ENCODE data around the gene SPRN.

Gene SPRN

DNA sequence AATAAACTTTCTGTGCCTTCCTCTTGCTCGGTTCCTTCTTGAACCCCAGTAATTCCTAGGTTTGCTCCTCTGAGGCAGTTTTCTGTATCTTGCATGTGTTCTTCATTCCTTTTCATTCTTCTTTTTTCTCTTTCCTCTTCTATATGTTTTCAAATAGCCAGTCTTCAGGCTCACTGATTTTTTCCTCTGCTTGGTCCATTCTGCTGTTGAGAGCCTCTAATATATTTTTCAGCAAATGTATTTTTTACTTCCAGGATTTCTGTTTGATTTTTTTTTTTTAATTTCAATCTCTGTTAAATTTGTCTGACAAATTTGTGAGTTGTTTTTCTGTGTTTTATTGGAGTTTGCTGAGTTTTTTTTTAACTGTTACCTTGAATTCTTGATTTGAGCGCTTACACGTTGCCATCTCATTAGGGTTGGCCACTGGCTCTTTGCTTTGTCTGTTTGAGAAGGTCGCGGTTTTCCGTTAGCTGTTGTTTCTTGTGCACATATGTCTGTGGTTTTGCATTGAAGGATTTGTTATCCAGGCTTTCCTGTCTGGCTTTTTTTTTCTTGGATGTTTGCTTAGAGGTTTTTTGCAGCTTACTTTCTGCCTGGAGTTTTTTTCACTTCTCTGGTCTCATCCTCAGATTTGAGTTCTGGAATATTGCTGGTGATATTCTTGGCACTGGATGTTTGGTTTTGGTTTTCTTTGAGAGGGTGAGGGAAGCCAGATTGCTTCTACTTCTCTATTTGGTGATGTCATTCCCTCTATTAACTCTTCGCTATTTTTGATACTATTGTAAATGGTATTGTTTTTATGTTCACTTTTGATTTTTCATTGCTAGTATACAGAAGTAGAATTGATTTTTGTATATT, 12.7 kb downstream of the SPRN start:
- in situ Hi-C loops (cut with MboI; ENCODE audit: low sequenced_read_pairs), result no loop called here

DNA sequence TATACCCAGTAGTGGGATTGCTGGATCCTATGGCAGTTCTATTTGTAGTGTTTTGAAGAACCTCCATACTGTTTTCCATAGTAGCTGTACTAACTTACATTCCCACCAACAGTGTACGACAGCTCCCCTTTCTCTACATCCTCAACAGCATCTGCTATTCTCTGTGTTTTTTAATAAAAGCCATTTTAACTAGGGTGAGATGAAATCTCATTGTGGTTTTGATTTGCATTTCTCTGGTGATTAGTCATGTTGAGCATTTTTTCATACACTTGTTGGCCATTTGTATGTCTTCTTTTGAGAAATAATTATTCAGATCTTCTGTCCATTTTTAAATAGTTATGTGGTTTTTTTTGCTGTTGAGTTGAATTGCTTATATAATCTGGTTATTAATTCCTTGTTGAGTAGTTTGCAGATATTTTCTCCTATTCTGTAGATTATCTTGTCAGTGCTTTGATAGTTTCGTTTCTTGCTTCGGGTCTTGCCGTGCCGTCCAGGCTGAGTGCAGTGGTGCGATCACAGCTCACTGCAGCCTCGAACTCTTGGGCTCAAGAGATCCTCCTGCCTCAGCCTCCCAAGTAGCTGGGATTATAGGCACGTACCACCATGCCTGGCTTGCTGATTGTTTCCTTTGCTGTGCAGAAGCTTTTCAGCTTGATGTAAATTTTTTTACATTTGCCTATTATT, 18.4 kb downstream of the SPRN start:
- in situ Hi-C loops (cut with MboI; ENCODE audit: low sequenced_read_pairs), result no loop called here

DNA sequence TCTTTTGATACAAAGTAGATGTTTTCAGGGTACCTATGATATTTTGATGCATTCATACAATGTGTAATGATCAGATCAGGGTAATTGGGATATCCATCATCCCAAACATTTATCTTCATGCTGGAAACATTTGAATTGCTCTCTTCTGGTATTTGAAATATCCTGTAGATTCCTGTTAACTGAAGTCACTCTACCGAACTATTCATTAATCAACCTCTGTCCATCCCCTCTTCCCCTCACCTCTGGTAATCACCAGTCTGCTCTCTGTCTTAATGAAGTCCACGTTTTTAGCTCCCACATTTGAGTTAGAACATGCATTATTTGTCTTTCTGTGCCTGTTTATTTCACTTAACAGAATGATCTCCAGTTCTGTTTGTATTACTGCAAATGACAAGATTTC, 19.2 kb downstream of the SPRN start:
- in situ Hi-C loops (cut with MboI; ENCODE audit: low sequenced_read_pairs), result no loop called here

DNA sequence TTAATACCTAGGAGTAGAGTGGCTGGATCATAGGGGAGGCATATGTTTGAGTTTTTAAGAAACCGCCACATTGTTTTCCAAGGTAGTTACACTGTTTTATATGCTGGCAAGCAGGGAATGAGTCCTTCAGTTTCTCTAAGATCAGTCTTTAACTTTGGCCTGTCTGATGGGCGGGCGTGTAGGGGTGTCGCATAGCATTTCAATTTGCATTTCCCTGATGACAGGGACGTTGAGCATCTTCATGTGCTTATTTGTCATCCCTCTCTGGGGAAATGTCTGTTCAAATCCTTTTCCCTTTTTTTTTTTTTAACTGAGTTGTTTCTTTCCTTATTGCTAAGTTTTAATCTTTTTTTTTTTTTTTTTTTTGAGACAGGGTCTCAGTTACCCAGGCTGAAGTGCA, 20.6 kb downstream of the SPRN start:
- in situ Hi-C loops (cut with MboI; ENCODE audit: low sequenced_read_pairs), result no loop called here

DNA sequence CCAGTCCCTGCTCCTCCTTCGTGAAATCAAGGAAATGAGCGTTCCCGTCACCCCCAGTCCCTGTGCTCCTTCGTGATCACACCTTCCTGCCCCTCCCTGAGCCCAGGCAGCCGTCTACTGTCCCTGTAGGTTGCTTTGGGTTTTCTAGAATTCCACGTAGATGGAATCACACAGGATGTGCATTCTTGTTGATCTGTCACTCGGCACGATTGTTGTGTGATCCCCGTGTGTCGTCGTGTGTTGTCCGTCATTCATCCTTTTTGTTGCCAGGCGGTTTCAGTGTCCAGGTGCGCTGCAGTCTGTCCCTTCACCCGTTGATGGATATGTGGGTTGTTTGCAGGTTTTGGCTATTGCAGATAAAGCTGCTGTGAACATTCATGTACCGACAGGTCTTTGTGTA, 21.1 kb downstream of the SPRN start:
- in situ Hi-C loops (cut with MboI; ENCODE audit: low sequenced_read_pairs), result no loop called here

DNA sequence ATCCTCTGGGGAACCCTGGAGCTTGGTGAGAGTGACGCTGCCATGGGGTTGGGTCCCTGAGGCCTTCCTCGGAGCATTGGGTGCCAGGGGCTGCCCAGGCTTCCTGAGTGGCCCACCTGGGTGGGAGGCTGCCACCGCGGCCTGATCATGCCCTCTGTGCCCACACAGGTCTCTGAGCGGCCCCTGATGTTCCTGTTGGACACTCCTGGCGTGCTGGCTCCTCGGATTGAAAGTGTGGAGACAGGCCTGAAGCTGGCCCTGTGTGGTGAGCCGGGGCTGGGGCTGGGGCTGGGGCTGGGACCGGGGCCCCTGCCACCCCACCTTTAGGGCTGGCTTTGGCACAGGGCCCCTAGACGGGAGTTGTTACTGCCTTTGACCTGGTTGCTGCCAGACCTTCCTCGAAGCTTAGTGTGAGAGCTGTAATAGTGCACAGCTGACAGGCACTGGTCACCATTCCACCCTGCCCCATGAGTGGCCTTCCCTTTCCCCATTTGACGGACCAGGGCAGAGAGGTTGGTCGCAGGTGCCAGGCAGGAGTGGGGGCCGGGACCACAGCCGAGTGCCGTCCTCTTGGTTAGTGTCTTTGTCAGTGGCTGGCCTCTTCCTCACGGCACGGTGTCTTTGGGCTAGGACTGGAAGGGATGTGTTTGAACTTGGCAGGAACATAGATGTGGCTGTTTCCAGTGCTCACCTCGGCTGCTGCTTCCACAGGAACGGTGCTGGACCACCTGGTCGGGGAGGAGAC, 22.3 kb downstream of the SPRN start:
- in situ Hi-C loops (cut with MboI; ENCODE audit: low sequenced_read_pairs), result no loop called here

DNA sequence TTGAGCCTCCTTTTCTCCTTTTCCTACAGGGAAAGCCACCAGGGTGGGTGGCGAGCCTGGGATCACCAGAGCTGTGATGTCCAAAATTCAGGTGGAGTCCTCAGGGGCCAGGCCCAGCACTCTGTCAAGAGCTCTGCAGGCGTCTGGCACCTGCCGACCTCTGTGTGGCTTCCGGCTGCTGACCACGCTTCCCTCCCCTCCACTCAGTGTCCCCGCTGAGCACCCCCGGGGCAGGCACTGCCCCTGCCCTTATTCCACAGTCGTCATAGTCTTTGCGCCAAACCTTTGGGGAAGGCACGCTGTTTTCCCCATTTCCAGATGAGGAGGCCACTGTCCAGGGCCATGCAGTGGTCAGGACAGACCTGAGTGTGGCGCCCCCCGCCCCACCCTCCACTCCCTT, 22.9 kb downstream of the SPRN start:
- in situ Hi-C loops (cut with MboI; ENCODE audit: low sequenced_read_pairs), result no loop called here

DNA sequence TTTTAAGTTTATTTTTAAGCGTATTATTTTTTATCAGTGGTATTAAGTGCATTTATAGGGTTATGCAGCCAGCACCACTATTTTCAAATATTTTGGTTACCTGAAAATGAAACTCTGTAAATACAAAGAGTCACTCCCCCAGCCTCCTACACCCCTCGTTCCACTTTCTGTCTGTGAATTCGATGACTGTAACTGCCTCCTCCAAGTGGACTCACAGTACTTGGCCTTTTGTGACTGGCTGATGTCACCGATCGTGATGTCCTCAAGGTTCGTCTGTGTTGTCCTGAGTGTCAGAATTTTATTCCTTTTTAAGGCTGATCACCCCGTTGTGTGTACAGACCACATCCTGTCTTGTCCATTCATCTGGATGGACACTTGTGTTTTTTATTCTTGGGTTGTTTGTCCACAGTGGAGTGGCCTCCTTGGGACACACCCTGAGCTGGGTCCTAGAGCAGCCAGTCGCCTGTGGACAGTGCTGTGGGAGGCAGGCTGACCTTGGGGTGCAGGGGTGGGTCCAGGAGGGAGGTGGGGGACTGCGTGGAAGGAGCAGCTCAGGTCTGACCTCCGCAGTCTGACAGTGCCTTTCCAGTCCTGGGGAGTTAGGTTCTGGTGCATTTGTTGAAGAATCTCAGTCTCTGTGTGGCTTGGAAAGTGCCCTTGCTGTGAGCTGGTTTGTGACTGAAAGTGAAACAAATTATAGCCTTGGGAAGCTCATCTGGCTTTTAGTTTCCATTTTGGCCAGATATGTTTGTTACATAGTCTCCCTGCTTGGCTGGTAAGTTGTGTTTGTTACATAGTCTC, 23.6 kb downstream of the SPRN start:
- in situ Hi-C loops (cut with MboI; ENCODE audit: low sequenced_read_pairs), result no loop called here

DNA sequence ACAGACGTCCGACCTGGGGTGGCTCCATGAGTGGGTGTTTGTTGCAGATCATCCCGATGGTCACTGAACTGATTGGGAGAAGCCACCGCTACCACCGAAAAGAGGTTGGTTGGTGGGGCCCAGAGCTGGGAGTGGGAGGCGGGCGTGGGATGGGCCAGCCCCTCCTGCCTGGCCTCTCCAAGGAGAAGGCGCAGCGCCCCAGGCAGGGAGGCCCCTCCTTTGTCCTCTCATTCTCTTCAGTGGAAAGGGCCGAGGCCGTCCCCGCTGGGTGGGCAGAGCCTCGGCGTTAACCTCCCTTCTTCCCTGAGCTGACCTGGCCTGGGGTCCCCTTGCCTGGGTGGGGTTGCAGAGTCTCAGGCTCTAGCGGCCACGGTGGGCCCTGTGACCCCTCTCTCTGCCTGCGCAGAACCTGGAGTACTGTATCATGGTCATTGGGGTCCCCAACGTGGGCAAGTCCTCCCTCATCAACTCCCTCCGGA, 25.3 kb downstream of the SPRN start:
- in situ Hi-C loops (cut with MboI; ENCODE audit: low sequenced_read_pairs), result no loop called here

DNA sequence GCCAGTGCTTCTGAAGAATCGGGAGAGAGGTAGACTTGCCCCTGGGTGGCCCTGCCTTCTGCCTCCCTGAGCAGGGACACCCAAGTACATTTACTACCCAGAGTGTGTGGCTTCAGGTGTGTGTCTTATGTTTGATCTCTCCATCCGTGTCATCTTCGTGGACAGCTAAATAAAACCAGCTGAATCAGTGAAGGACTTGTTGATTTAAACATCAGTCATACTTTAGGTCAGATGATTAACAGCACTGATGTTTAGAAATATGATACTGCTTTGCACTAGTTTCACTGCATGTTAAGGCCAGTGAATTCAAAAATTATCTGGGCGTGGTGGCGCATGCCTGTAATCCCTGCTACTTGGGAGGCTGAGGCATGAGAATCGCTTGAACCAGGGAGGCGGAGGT, 26.5 kb downstream of the SPRN start:
- in situ Hi-C loops (cut with MboI; ENCODE audit: low sequenced_read_pairs), result no loop called here

DNA sequence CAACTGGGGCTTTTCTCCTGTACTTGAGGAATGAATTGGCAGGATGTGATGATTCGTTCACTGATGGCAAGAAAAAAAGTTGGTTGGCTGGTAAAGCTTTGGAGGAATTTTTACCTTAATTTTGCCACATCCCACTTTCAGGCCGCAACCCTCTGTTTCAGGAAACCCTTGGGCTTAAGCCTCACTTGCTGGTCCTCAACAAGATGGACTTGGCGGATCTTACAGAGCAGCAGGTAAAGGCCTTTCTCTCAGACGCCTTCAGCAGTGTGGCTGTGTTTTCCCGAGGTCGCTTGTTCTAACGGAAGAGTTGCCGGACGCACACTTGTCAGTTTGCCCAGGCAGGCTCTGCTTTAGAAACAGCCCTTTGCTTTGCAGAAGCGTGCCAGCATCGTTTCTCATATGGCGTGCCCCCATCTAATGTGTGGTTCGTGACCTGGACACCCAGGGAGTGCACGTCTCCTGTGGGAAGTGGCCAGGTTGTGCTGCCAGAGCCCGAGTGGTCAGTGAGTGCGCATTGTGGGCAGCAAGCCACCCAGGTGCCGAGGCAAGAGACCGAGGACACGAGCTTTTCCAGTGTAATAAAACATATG, 28.3 kb downstream of the SPRN start:
- in situ Hi-C loops (cut with MboI; ENCODE audit: low sequenced_read_pairs), result no loop called here

DNA sequence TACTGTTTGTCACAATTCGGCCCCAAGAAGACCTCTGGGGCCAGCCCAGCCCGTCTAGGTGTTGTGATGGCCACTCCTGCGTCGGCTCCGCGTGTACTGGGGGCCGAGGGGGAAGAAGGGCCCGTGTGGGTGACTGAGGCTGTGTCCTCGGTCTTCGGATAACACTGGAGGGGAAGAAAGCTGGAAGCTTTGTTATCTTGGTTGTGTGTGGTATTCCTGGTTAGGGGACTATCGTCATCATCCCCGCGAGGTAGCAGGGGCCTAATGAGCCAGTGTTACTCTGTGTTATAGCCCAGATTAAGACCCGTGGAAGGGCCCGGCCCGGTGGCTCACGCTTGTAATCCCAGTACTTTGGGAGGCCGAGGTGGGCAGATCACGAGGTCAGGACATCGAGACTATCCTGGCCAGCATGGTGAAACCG, 29.6 kb downstream of the SPRN start:
- in situ Hi-C loops (cut with MboI; ENCODE audit: low sequenced_read_pairs), result no loop called here

DNA sequence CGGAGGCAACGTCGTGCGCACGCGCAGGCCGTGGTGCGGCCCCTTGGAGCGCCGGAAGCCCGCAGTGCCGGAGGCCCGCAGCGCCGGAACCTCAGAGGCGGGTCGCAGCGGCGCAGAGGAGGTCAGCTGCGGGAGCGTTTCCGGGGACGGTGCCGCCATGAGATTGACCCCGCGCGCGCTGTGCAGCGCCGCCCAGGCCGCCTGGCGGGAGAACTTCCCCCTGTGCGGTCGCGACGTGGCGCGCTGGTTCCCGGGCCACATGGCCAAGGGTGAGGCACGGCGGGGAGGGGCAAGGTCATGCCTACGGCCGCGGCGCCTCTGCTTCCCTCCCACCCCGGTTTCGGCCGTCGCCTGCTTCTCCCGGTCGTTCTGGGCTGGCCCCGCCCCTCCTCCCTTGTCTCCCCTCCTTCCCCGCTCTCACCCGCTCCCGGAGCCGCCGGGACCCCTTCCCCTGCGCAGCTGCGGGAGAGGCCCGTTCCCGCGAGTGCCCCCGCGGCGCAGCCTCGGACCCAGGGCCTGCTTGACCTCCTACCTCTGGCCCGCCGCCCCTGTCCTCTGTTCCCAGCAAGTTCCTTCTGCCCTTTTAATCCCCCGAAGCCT, 30.3 kb downstream of the SPRN start, which contains the start of gene MTG1:
Gene MTG1, plus strand, starts transcription at position 94 of the 600 bp plus-strand sequence. Its CDS starts 64 bp downstream, at position 158.
- in situ Hi-C loops (cut with MboI; ENCODE audit: low sequenced_read_pairs), result no loop called here

DNA sequence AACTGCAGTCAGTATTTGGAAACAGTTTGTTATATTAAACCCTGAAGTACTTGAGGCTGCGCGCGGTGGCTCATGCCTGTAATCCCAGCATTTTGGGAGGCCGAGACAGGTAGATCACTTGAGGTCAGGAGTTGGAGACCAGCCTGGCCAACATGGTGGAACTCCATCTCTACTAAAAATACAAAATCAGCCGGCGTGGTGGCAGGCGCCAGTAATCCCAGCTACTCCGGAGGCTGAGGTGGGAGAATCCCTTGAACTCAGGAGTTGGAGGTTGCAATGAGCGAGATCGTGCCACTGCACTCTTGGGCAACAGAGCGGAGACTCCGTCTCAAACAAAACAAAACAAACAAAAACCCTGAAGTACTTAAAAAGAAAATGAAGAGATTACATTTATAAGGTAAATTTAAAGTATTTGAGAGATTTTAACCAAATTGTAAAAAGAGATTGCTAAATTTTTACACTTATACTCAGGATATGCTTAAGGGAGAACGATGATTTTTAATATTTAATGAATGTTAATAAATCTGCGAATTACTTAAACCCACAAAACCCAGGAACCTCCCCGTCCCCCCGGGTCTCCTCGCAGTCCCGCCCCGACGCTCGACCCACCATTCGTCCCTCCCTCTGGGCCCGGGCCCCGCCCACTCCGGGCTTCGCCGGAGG, 30.9 kb downstream of the SPRN start:
- in situ Hi-C loops (cut with MboI; ENCODE audit: low sequenced_read_pairs), result no loop called here

DNA sequence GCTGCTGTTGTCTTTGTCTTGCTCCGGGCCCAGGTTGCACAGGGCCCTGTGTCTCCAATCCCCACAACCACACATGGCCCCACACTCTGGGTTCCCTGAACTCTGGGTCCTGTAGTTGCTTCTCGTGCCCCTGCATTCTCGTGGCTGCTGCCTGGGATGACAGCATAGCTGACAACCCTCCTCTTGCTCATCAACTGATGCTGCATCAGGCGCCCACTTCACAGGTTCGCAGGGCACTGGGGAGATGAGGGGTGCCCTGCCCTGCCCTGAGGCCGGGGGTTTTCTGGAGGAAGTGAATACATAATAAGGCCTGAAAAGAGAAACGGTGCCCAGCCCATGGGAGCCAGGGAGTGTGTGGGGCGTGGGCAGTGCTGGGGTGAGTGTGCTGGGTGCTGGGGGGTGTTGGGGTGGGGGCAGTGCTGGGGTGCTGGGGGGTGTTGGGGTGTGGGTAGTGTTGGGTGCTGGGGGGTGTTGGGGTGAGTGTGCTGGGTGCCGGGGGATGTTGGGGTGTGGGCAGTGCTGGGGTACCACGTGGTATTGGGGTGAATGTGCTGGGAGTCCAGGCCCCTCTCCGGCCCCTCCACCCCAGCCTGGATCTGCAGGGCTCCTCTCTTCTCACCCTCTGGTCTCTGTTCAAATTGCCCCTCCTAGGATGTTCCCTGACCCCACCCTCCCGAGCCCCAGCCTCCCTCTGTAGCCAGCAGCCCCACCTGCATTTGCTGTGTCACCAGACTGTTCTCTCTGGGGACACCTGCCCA, 32.5 kb downstream of the SPRN start:
- in situ Hi-C loops (cut with MboI; ENCODE audit: low sequenced_read_pairs), result no loop called here

DNA sequence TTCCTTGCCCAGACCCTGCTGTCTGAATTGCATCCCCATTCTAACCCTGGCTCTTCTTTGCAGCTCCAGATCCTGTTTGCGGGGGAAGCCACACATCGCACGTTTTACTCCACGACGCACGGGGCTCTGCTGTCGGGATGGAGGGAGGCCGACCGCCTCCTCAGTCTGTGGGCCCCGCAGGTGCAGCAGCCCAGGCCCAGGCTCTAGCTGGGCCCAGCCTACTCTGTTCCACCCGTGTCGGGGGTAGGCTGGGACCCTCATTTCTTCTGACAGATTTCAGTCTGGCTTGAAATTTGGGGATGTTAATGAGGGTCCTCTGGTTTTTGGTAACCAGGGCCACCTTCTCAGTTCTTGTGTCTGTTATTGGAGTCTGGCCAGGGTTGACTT, 33.2 kb downstream of the SPRN start:
- in situ Hi-C loops (cut with MboI; ENCODE audit: low sequenced_read_pairs), result no loop called here

DNA sequence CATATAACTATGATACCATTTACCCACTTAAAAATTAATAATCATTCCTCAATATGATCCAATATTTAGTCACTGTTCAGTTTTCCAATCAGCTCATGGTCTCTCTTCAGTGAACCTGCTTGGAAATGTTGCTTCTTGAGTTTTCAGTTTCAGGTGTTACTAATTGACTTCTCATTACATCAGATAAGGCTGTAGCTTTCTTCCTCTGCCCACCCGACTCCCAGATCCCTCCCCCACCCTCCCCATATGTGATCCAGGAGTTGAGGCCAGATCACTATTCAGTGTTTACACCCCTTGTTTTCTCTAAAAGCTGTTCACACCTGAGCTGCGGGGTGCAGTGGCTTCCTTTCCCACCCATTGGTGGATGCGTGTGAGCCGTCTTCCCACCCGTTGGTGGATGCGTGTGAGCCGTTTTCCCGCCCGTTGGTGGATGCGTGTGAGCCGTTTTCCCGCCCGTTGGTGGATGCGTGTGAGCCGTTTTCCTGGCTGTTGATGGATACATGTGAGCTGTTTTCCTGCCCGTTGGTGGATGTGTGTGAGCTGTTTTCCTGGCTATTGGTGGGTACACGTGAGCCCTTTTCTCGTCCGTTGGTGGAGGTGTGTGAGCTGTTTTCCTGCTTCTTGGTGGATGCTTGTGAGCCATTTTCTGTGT, 33.7 kb downstream of the SPRN start:
- in situ Hi-C loops (cut with MboI; ENCODE audit: low sequenced_read_pairs), result no loop called here
